NCI-H187 treated with DMSO at 0.1 percent for 48 hours (cell line): ENCODE measurements around the gene KCNH5.

Experiments
- DNase-seq: peaks from one replicate; lab custom pipeline; 2025; lab: John Stamatoyannopoulos, UW

Gene KCNH5

GRCh38 chr14:62673014-62673755, 372.1 kb downstream of the KCNH5 start:
- no peak for DNase-seq

GRCh38 chr14:62670526-62670925, 374.7 kb downstream of the KCNH5 start:
- DNase-seq = no peak

- DNase-seq = no peak
These were observed 377.8 kb downstream of the KCNH5 start for GRCh38 chr14:62667421-62667914.

- no peak for DNase-seq
These were observed 380.0 kb downstream of the KCNH5 start for GRCh38 chr14:62665286-62665685.

GRCh38 chr14:62663456-62663821, 381.8 kb downstream of the KCNH5 start:
- DNase-seq = no peak

- no peak for DNase-seq
These were observed 382.3 kb downstream of the KCNH5 start for GRCh38 chr14:62662811-62663455.

- DNase-seq = no peak
These were observed 383.4 kb downstream of the KCNH5 start for GRCh38 chr14:62661818-62662217.

GRCh38 chr14:62658631-62659030, 386.6 kb downstream of the KCNH5 start:
- DNase-seq = no peak

- DNase-seq = no peak
These were observed 387.9 kb downstream of the KCNH5 start for GRCh38 chr14:62657376-62657775.

- no peak for DNase-seq
These were observed 390.1 kb downstream of the KCNH5 start for GRCh38 chr14:62655166-62655565.

- DNase-seq = no peak
These were observed 390.6 kb downstream of the KCNH5 start for GRCh38 chr14:62654641-62655040.
